HG03159 (cell line): Measurements from ENCODE around the gene FBXW11.

ENCODE experiments used
- ATAC-seq: cut with Tn5 transposase; IDR thresholded peaks from one replicate; pipeline ENCODE4 v1.9.1; 2021; ENCODE audit warnings: mild to moderate bottlenecking, moderate library complexity; ENCODE audit not compliant: unreplicated experiment

The FBXW11 gene

GRCh38 chr5:171846323-171846722 is 160.1 kb downstream of the FBXW11 start:
- ATAC-seq, result no peak

- no peak for ATAC-seq
These were observed 160.6 kb downstream of the FBXW11 start for GRCh38 chr5:171845857-171846256.

DNA sequence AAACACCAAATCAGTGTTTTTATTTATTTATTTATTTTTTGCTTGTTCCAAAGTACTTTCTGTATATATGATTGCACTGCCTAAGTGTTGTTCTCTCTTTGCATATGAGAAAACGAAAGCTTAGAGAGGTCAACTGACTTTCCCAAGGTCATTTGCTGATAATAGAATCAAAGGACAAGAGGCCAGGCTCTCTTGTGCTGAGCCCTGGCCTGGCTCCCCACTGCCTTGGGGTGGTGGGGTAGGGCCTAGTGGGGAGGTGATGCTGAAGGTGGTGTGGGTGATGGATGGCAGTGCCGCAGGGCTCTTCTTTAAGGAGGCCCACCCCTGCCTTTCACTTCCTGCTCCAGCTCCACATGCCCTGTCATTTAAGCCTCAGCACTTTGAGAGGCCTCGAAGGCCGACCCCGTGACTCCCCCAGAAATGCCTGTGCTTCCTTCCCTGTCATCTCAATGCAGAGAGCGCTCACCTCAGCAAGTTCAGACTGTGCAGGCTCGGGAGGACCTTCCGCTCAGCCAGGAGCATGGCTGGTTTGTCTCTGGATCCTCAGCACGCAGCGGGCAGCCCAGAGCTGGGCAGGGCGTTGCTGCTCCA is 161.3 kb downstream of the FBXW11 start:
- ATAC-seq, result no peak

DNA sequence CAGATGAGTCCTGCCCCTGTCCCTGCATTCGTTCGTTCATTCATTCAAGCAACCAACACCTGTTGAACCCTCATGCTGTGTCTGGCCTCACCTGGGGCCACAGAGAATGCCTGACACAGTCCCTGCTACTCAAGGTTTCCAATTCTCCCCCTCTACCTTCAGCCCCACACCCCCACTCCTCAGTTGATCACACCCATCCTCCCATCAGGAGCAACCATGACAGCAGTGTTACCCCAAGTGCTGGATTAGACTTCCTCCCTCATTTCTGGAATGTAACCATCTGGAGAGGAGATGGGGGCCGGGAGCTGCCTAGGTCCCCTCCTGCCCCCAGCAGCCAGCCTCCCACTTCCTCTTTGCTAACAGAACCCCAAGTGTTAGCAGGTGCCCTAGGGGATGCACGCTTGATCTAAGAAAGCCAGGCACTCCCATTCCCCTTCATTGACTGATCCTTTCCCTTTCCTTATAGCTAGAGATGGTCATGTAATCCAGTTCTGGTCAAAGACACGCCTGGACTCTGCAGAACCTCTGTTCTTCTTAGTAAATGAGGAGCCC is 163.6 kb downstream of the FBXW11 start:
- ATAC-seq, result no peak

DNA sequence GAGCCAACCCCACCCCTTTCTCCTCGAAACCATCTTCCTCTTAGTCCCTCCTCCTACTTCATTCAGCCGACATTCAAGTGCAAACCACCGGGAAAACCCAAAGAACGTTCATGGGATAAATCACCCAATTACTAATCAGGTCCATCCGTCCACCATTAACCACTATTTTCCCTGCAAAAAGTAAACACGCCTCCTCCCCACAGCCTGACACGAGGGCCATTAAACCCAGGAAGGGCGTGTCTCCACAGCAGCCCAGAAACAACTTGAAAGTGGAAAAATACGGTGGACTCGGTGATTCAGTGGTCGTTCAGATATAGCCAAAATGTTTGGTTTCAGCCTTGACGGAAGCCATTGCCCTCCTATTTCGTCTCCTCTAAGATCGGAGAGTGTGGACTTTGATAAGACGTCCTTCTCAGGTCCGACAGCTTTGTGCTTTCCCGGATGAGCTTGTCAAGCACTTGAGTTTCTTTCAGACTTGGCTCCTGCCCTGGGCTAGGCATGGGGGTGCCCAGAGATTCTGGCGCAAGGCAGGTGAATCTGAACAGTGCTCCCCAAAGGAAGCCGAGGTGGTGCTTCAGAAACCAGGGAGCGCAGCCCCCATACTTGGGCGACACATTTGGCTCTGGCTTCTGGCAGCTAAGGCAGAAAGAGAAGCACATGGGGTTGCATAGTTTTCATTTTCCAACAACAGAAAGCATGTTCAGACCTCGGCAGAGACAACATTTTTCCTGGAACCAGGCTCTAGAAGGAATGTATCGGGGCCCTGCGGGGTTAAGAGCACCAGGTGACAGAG is 164.3 kb downstream of the FBXW11 start:
- no peak for ATAC-seq

DNA sequence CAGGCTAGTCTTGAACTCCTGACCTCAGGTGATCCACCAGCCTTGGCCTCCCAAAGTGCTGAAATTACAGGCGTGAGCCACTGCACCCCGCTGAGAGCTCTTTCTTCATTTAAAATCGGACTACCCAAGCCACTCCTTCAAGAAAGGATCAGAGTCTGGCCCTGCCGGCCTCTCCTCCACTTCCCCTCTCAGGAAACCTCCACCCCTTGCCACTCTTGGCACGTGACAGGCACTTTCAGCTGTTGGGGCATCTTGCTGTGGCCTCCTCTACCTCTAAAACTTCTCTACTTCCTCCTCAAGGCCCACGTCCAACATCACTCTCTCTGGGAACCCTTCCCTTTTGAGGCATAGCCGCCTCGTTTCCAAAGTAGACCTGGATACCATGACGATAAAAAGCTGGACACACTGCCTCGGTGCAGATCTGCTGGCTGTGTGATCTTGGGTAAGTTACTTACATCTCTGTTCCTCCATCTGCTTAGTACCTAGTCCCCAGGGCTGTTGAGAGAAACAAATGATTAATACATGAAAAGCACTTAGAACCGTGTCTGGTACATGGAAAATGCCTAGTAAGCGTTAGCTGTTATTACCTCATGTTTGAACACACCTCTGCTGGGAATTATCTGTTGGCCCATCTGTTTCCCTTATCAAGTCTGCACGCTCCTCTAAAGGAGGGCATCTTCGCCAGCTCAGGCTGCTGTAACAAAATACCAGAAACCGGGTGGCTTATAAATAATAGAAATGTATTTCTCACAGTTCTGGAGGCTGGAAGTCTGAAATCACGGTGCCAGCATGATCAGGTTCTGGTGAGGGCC is 165.5 kb downstream of the FBXW11 start:
- ATAC-seq, result no peak

DNA sequence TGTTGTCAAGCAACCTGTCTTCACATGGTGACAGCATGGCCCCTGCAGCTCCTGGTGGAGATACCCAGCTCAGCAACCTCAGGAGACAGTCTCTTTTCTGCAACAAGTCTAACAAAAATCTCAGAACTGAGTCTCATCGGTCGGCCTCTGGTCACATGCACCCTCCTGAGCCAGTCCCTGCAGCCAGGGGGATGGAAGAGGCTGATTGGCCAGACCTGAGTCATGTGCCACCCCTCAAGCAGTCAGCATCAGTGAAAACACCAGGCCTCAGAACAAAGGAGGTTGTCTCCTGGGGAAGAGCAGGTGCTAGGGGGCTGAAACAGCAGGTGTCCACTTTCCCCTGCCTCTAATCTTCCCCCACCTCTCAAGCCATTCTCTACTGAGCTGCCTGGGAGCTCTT is 166.4 kb downstream of the FBXW11 start:
- ATAC-seq, result no peak

- ATAC-seq, result no peak
These were observed 167.3 kb downstream of the FBXW11 start for GRCh38 chr5:171839112-171839511.

- no peak for ATAC-seq
These were observed 168.4 kb downstream of the FBXW11 start for GRCh38 chr5:171838066-171838465.

DNA sequence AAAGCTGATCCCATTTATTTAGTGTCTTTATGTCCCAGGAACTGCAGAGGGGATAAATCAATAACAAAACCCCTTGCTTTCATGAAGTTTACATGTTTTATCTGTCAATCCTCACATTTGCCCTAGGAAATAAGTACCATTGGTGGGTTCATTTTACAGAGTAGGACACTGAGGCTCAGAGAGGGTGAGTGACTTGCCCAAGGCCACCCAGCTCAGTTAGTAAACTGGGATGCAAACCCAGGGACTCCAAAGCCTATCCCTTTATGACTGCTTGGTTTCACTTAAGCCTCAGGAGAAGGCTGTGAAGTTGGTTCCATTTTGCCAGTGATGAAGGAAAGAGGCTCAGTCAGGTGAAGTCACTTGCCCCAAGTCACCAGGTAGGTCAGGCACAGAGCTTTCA is 168.9 kb downstream of the FBXW11 start:
- ATAC-seq, result no peak

- ATAC-seq, result no peak
These were observed 171.4 kb downstream of the FBXW11 start for GRCh38 chr5:171835066-171835465.

- ATAC-seq, result no peak
These were observed 172.0 kb downstream of the FBXW11 start for GRCh38 chr5:171834461-171834860.

- no peak for ATAC-seq
These were observed 173.7 kb downstream of the FBXW11 start for GRCh38 chr5:171832775-171833174.

DNA sequence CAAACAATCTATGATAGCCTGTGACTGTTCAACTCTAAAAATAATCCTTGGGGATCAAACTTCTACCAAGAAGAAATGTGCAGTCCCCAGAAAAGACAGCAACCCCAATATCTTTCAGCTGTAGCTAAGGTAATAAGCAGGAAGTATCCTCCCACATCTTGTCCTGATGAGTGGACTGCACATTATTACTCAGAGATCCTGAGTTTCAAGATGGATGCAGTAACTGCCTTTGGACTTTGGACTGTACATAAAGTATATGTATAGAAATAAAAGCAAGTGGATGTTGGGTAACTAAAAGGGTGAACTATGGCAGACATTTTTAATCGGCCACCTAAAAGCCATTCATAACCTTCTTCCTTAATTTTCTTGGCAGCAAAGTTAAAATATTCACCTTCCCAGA is 175.8 kb downstream of the FBXW11 start:
- ATAC-seq, result no peak

GRCh38 chr5:171827162-171827561 is 179.3 kb downstream of the FBXW11 start:
- ATAC-seq, result no peak

DNA sequence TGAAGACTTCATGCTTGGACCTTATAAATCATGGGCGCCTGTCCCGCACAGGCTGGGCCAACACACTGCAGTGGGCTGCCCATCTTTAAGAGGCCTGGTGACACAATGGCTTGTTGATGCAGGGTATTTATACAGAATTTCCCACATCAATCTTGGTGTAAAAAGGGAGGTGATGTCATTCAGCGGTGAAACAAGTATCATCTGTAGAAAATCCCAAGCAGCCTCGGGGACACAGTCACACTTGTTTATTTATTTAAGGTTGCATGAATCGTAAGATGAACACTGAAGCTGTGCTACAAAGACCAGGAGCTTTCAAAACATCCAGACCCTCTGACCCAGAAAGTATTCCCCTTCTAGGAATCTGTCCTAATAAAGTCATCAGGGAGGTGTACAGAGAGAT is 180.3 kb downstream of the FBXW11 start:
- no peak for ATAC-seq

GRCh38 chr5:171825051-171825450 is 181.4 kb downstream of the FBXW11 start:
- ATAC-seq, result no peak

GRCh38 chr5:171823269-171823668 is 183.2 kb downstream of the FBXW11 start:
- ATAC-seq, result no peak

DNA sequence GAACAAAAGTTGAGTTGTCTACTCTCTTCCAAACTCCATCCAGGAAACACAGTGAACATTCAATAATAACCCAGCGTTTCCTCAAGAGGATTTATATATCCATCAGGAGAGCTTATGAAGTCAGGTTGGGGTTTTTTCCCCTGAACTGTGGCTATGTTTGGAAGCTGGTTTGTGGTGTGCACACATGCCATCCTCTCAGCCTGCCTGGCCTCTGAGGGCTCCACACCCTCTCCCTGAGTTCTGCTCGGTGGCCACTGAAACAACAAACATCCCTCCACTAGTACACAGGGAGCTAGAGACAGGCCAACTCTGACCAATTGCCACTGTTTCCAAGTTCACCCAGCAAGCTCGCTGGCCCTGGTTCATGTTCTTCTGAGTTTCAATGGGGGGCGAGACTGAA is 185.2 kb downstream of the FBXW11 start:
- ATAC-seq, result no peak

GRCh38 chr5:171820561-171820960 is 185.9 kb downstream of the FBXW11 start:
- ATAC-seq, result no peak

DNA sequence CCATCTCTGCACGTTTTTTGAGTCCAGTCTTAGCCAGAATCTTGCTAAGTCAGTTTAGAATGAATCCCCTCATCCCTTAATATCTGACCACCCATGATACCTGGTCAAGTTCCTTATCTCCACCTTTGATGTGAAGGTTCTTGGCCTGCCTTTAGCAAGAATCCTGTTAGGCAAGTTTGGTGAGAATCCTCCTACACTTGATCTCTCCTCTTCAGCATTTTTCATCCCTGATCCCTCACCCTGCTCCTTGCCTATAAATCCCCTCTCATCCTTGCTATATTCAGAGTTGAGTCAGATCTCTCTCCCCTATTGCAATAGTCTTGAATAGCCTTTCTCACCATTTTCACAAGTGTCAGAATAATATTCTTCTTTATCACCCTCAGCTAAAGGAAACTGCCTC is 189.8 kb downstream of the FBXW11 start:
- ATAC-seq, result no peak
